Measurements from ENCODE around the gene GINS1.

- no peak for TF ChIP-seq POLR2A (IDR thresholded peaks at IDR 0.05)
- TF ChIP-seq, protein P1, sequence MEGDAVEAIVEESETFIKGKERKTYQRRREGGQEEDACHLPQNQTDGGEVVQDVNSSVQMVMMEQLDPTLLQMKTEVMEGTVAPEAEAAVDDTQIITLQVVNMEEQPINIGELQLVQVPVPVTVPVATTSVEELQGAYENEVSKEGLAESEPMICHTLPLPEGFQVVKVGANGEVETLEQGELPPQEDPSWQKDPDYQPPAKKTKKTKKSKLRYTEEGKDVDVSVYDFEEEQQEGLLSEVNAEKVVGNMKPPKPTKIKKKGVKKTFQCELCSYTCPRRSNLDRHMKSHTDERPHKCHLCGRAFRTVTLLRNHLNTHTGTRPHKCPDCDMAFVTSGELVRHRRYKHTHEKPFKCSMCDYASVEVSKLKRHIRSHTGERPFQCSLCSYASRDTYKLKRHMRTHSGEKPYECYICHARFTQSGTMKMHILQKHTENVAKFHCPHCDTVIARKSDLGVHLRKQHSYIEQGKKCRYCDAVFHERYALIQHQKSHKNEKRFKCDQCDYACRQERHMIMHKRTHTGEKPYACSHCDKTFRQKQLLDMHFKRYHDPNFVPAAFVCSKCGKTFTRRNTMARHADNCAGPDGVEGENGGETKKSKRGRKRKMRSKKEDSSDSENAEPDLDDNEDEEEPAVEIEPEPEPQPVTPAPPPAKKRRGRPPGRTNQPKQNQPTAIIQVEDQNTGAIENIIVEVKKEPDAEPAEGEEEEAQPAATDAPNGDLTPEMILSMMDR (IDR thresholded peaks at IDR 0.05 in 8 of 11, conservative IDR thresholded peaks at IDR 0.05 in 3 of 11) = no peak
Observed at GRCh38 chr20:25454153-25454900, 46.9 kb downstream of the GINS1 start.
